HG03575 (cell line): ENCODE data around the gene ASS1.

Experiments used
- ATAC-seq: cut with Tn5 transposase; IDR thresholded peaks from one replicate; pipeline ENCODE4 v1.9.1; 2021; ENCODE audit not compliant: unreplicated experiment, insufficient number of reproducible peaks, low FRiP score; ENCODE audit errors: extremely low read depth

The ASS1 gene

GRCh38 chr9:130539420-130540223, 94.9 kb downstream of the ASS1 start:
- no peak for ATAC-seq

GRCh38 chr9:130541533-130541932, 96.8 kb downstream of the ASS1 start:
- no peak for ATAC-seq

GRCh38 chr9:130542038-130542437, 97.3 kb downstream of the ASS1 start:
- ATAC-seq = no peak

GRCh38 chr9:130542457-130543228, 97.9 kb downstream of the ASS1 start:
- no peak for ATAC-seq

- no peak for ATAC-seq
Observed at GRCh38 chr9:130543368-130543767, 98.6 kb downstream of the ASS1 start.

- ATAC-seq = no peak
Observed at GRCh38 chr9:130543859-130544258, 99.1 kb downstream of the ASS1 start.

GRCh38 chr9:130544364-130544763, 99.6 kb downstream of the ASS1 start:
- ATAC-seq = no peak

- no peak for ATAC-seq
Observed at GRCh38 chr9:130548103-130548502, 103.3 kb downstream of the ASS1 start.

- no peak for ATAC-seq
Observed at GRCh38 chr9:130549093-130549735, 104.5 kb downstream of the ASS1 start.
